HG03159 (cell line): ENCODE results near the gene GSDMA.

Experiments used
- ATAC-seq: cut with Tn5 transposase; IDR thresholded peaks from one replicate; pipeline ENCODE4 v1.9.1; 2021; ENCODE audit warnings: mild to moderate bottlenecking, moderate library complexity; ENCODE audit not compliant: unreplicated experiment

Gene GSDMA

GRCh38 chr17:39954876-39955275 is 7.9 kb upstream of the GSDMA start:
- no peak for ATAC-seq

DNA sequence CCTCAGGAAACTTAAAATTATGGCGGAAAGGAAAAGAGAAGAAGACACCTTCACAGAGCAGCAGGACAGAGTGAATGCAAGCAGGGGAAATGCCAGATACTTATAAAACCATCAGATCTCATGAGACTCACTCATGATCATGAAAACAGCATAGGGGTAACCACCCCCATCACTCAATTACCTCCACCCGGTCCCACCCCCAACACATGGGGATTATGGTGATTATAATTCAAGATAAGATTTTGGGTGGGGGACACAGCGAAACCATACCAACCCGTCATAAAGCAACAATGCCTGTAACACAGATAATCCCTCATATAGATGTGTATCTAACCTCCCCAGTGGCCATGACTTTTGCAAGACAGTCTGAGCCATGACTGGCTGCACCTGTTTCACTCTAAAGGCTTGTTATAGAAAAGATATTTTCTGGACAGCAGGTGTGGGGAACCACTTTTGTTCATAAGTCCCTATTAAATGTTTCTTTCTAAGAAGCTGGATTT is 7.0 kb upstream of the GSDMA start:
- no peak for ATAC-seq

DNA sequence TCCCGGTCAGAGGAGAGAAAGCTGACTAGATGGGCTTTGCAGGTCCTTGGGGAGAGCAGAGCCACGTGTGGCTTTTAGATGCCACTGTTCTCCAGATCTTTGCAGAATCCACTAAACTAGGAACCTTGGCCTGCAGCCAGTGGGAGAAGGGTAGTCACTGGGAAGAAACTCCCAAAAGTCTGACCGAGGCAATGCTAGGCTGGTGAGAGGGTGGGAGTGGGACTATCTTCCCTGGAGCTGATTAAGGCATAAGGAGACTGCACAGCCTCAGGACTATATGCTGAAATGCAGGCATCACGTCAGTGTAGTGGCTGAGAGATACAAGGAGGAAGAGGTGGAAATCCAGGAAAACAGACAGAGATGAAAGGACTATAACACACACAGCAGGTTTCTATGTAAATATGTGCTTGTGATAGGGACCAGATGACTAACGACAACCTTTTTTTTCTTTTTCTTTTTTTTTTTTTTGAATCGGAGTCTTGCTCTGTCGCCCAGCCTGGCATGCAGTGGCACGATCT is 2.2 kb upstream of the GSDMA start:
- ATAC-seq: no peak

DNA sequence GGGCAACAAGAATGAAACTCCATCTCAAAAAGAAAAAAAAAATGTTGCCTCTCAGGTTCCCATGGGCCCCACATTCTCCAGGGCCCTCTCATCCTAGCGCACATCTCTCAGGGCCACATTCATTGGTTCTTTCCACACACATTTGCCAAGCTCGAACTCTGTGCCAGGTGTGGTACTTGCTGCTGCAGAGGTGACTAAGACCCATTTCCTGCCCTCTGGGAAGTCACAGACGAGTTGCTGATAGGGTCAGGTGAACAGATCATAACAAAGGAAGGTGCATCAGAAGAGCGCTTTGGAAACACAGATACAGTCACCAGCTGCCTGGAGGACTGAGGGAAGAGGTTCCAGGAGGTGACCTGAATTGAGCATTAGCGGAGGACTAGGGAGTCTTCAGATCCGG is 1.0 kb downstream of the GSDMA start:
- no peak for ATAC-seq

- no peak for ATAC-seq
Measured at GRCh38 chr17:39965017-39965699, 2.4 kb downstream of the GSDMA start.

DNA sequence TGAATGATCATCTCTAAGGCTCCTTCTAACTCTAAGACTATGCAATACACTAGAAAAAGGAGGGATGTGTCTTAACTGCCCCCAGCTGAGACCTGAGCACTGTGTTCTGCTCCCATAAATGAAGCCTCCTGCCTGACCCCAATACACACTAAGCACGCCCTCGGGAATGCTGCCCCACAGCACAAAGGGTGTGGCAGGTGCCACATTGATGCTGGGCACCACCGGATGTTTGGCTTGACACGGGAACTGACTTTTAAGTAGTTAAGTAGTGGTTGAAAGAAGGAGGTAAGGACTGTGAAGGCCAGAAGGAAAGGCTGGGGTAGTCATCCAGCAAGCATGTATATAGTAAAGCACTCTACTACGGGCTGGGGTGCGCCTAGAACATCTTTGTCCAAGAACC is 4.0 kb downstream of the GSDMA start:
- ATAC-seq: no peak

DNA sequence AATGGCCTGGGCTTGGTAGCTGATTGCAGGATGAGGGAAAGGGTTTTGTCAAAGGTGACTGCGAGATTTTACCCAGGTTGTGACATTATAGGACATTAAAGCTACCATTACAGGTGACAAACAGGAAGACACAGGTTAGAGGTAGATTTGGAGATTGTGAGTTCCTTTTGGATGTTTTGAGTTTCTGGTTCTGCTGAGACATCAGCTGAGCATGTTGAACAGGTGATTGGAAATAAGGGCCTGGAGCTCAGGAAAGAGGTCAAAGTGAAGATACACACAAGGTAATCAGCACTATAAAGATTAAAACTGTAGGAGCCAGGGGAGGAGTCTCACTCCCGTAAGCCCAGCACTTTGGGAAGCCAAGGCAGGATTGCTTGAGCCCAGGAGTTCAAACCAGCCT is 6.0 kb downstream of the GSDMA start:
- no peak for ATAC-seq

- ATAC-seq: no peak
Measured at GRCh38 chr17:39969375-39969774, 6.6 kb downstream of the GSDMA start.

GRCh38 chr17:39970157-39970692 is 7.4 kb downstream of the GSDMA start:
- ATAC-seq: no peak

- ATAC-seq: no peak
Measured at GRCh38 chr17:39971076-39971603, 8.3 kb downstream of the GSDMA start.

DNA sequence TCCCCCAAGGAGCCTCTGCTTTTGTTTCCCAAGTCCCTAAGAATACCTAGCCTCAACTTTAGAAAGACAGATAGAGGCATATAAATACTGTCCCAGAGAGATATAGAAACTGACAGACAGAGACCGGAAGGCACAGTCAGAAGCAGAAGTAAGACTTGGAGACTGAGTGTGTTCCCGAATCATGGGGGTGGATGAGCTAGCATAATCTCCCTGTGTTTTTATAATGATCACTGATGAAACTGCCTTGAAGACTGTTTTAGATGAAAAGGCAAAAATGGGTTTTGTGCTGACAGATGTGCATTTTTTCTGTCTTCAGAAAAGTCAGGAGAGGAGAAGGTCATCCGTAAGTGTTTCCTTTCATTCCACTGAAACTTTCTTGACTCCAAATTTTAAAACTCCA is 9.5 kb downstream of the GSDMA start:
- ATAC-seq: no peak

DNA sequence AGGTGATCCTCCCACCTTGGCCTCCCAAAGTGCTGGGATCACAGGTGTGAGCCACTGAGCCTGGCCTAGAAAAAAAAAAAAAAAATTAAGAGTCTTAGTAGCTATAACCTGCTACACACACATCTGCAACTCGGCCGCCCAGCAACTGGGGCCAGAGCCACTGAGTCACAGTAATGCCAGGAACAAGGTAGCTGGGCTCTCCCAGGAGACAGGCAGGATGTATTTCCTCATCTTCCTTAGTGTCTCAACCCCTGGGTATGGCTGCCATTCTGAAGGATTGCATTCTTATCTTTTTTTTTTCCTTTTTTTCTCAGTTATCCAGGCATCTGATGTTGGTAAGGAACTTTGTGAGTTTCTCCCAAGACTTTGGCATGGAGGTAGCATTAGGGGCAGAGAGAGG is 10.7 kb downstream of the GSDMA start:
- no peak for ATAC-seq

DNA sequence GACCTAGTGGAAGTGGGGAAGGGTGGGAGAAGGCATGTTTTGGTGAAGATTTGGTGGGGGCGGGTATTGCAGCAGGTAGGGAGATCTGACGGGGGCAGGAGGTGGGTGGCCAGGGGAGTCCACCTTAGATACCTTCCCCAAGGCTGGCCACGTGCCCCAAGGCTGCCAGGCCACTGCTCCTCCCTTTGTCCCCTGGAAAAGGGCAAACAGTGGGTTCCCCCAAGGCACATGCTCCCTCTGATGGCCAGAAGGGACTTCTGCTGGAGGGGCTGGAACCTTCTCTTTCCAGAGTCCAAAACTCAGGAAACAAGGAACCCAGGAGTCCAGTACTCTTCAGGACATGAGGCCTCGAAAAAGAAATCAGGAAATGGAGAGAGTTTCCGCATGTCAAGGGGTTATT is 11.6 kb downstream of the GSDMA start:
- ATAC-seq: no peak

DNA sequence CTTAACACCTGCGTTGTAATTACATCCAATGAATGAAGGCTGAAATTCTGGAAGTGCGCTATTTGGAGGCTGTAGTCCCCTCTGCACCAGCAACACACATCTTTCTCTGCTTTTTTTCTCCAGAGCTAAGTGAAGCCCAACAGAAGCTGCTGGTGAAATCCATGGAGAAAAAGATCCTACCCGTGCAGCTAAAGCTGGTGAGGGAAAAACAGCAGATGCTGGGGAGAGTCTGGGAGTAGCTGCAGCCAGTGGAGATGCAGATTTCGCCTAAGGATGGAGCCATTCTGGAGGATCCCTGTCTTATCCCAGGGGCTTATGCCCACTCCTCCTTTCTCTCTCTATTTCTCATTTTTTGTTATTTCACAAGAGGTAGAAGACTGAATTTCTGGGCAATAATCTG is 13.0 kb downstream of the GSDMA start:
- ATAC-seq: no peak

DNA sequence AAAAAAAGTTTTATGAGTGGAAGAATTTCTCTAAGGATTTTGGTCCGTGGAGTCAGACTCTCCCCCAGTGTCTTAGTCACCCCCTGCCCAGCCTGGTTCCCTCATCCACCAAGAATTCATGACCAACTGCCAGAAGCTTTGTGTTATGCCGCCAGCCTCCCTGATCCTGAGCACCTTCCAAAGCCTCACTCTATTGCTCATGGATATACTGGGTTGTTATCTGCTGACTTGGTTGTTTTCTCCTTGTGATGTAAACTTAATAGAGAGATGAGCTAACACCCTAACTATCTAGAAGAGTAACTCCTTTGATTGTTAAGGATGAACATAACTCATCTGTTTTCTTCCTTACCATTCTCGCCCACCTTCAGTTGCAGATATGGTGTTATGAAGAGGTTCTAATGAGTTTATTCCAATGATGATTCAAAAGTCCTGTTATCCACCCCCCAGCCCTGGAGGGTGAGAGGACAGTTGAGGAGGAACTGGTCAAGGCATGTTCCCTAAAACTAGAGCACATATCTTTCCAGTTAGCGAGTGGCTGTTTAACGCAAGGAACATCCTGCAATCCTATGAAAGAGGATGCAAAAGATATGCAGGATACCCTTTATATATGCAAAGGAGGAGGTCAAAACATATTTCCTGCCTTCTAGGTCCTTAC is 16.3 kb downstream of the GSDMA start:
- no peak for ATAC-seq

DNA sequence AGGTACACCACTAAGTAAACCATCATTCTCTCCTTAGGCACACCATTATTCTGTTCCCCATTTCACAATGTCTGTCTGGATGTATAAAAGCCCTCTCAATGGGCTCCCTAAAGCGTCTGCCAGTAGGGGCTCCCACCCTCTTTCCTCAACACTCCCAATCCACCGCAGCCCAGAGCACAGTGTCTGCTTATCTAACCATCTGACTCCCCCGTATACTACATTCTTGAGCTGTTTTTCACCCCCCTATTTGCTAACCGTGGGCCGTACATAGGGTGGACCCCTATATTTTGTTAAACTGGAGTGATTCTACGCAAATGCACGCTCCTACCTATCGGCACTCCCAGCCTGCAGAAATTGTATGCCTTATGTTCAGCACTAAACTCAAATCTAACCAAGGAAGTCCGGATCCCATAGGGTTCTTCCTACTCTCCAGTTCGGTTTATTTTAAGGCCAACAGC is 17.1 kb downstream of the GSDMA start:
- ATAC-seq: peak; percentile 15

DNA sequence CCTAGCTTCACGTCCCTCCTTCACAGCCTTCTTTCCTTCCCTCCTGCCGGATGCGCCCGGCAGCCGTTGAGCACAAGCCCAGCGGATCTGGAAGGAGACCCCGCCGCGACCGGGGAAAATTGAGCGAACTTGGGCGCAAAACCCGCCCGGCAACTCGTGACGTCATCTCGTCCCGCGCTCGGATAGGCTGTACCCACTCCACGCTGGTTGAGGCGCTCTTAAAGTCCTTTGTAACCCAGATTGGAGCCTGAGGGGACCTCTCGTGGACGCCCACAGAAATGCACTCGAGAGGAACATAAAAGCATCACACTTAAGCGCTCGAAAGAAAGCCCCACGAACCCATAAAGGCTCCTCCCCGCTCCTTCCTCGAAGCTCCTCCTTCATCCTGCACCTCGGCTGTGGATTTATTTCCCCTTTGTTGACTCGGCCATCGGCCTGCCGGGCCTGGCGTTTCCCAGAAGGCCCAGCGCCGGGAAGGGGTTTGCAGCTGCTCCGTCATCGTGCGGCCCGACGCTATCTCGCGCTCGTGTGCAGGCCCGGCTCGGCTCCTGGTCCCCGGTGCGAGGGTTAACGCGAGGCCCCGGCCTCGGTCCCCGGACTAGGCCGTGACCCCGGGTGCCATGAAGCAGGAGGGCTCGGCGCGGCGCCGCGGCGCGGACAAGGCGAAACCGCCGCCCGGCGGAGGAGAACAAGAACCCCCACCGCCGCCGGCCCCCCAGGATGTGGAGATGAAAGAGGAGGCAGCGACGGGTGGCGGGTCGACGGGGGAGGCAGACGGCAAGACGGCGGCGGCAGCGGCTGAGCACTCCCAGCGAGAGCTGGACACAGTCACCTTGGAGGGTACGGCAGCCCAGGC is 17.8 kb downstream of the GSDMA start, which contains the start of gene PSMD3:
TSS of gene PSMD3 (plus strand) at position 457 of the 856 bp plus-strand sequence. CDS start at position 621, 164 bp downstream.
- ATAC-seq: peak; percentile 95

DNA sequence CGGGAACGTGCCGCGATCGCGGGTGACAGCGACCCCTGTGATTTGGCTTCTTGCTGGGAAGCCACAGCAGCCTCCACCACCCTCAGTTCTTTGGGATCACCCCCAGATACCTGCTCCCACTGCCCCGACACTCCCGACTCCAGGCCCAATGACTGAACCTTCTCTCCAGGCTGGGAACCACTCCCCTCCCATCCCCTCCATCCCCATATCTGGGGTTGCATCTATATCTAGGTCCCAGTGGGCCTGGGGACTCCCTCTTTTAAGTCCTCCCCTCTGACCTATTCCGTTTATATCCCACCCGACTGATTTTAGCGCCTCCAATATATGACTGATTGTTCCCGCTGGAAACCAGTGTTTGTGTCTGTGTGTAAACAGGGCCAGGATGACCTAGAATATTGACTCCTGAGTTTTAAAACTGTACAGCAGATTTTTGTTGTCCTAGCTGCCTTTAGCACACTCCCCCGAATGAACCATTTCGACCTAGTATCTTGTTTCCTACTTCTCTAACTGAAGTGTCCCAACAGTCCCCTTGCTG is 18.5 kb downstream of the GSDMA start:
- ATAC-seq: no peak

DNA sequence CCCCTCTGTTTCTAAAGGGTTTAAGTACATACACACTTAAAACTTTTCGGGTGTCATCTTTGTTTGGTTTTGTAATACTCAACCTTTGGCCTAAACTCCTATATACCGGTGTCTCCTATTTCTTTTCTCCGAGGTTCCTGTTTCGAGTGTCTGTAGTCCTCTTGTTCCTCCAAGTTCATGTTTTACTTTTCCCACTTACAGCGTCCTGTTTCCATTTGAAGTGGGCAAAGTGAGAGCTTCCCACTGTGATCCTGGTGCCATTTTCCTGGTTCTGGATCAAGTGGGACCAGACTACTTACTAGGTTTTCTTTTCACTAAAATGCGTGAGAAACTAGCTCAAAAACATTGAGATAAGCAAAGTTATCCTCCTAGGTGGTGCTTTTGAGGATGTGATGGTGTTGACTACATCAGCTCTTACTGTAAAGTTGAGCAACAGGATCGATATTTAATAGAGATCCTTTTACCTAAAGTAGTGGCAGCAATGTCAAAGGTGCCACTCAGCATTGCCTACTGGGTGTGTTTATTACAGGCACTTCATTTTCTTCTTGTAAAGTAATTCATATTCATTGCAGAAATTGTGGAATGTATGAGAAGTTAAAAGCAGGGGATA is 19.1 kb downstream of the GSDMA start:
- ATAC-seq: no peak

GRCh38 chr17:39988206-39988810 is 25.5 kb downstream of the GSDMA start:
- no peak for ATAC-seq
